Fibroblast of mammary gland (primary cell): ENCODE measurements around the gene COX14.

Experiments
- DNase-seq: peaks from one replicate; pipeline ENCODE4 v3.0.0-alpha.2; 2010; ENCODE audit warnings: low read depth
- H3K4me3 ChIP-seq: 2 replicates; pipeline ENCODE4 v1.5.1; 2011; ENCODE audit warnings: low read depth, mild to moderate bottlenecking, low read length, moderate library complexity; ENCODE audit not compliant: control insufficient read depth
- CTCF ChIP-seq: conservative IDR thresholded peaks from 2 replicates; pipeline ENCODE4 v1.5.1; 2011; ENCODE audit warnings: low read depth, low read length, inconsistent platforms; ENCODE audit not compliant: control insufficient read depth, insufficient read depth

COX14 gene

GRCh38 chr12:50084775-50085614 is 27.0 kb upstream of the COX14 start, which contains the start of gene SMARCD1:
Gene SMARCD1, plus strand, starts transcription at chr12:50085342. Its CDS starts 28 bp downstream, at chr12:50085370.
- peak within 1 kb of the TSS; percentile 86 for H3K4me3 ChIP-seq
- peak; percentile 47 for TF ChIP-seq CTCF

GRCh38 chr12:50085615-50086072 is 26.4 kb upstream of the COX14 start:
- no peak for DNase-seq
- TF ChIP-seq CTCF, result no peak

More at GRCh38 chr12:50084775-50085614, 27.0 kb upstream of the COX14 start, which contains the start of gene SMARCD1:
- DNase-seq, result peak; percentile 85

GRCh38 chr12:50086148-50086547 is 25.9 kb upstream of the COX14 start:
- TF ChIP-seq CTCF, result no peak
- no peak for DNase-seq
- peak overlapping the region; percentile 86 for H3K4me3 ChIP-seq

More at GRCh38 chr12:50085615-50086072, 26.4 kb upstream of the COX14 start:
- peak overlapping the region; percentile 86 for H3K4me3 ChIP-seq

GRCh38 chr12:50087151-50087550 is 24.9 kb upstream of the COX14 start:
- DNase-seq, result no peak
- TF ChIP-seq CTCF, result no peak
- no peak overlapping the region for H3K4me3 ChIP-seq

- TF ChIP-seq CTCF, result no peak
- peak; percentile 82 for DNase-seq
- no peak overlapping the region for H3K4me3 ChIP-seq
Observed at GRCh38 chr12:50087995-50088394, 24.0 kb upstream of the COX14 start.

GRCh38 chr12:50088577-50089335 is 23.3 kb upstream of the COX14 start:
- DNase-seq, result peak; percentile 59
- no peak overlapping the region for H3K4me3 ChIP-seq
- peak; percentile 85 for TF ChIP-seq CTCF
